ENCODE data around the gene FBXO21. TPM values are rescaled to one million over a fixed set of nuclear protein-coding genes. Genes with fewer than 3 reads are reported as not detected.

Gene FBXO21
- total and polyA plus RNA-seq, 7 experiments from 2014 or later = 30.4 to 62.9 (median 51.4) TPM

GRCh38 chr12:117162633-117163032, 27.6 kb downstream of the FBXO21 start:
- DNase-seq (no peak), ATAC-seq (no peak)
- Mint-ChIP-seq H3K36me3 (peaks cover 10 to 49% (median 34%) of the 10 kb centered on the region in 5 donors), H3K4me1 (peaks cover 0 to 9% (median 3%) of the 10 kb centered on the region in 7 donors), H3K27me3 (no peaks in the 10 kb centered on the region), H3K27ac (peak overlapping the region in 2 of 9 donors; percentile 22 to 59), H3K9me3 (no peaks in the 10 kb centered on the region), H3K4me3 (no peak overlapping the region)
- ChIA-PET CTCF (no interaction called here), POLR2A (no interaction called here)
- intact Hi-C loops (cut with micrococcal nuclease) = no loop called here
- Histone ChIP-seq H3K9me3 (ENCODE audit: control insufficient read depth in 2 of 3, low read length in 3 of 3) (no peaks in the 10 kb centered on the region), H3K27ac (ENCODE audit: low read depth, low read length) (no peak overlapping the region), H3K4me1 (ENCODE audit: control insufficient read depth in 2 of 2, insufficient read depth in 2 of 2, low read length in 2 of 2) (no peaks in the 10 kb centered on the region), H3K4me3 (ENCODE audit: low read length) (no peak overlapping the region), H3K27me3 (ENCODE audit: control insufficient read depth in 2 of 2, insufficient read depth in 2 of 2, low read length in 2 of 2) (no peaks in the 10 kb centered on the region), H3K36me3 (ENCODE audit: control insufficient read depth in 2 of 3, insufficient read depth in 3 of 3, low read length in 3 of 3) (peaks cover 28 to 94% (median 33%) of the 10 kb centered on the region in 3 experiments)

GRCh38 chr12:117162167-117162539, 28.1 kb downstream of the FBXO21 start:
- no peak for ATAC-seq
- no peaks in the 10 kb centered on the region for H3K27me3 ChIP-seq (ENCODE audit: control insufficient read depth in 2 of 2, insufficient read depth in 2 of 2, low read length in 2 of 2)
- no peaks in the 10 kb centered on the region for H3K9me3 Mint-ChIP-seq
- H3K4me3 ChIP-seq (ENCODE audit: low read length) = no peak overlapping the region
- peaks cover 0 to 9% (median 3%) of the 10 kb centered on the region in 7 donors for H3K4me1 Mint-ChIP-seq
- H3K27ac Mint-ChIP-seq = peak overlapping the region in 3 of 9 donors; percentile 0 to 14 (median 14)
- H3K36me3 ChIP-seq (ENCODE audit: control insufficient read depth in 2 of 3, insufficient read depth in 3 of 3, low read length in 3 of 3) = peaks cover 28 to 94% (median 37%) of the 10 kb centered on the region in 3 experiments
- H3K9me3 ChIP-seq (ENCODE audit: control insufficient read depth in 2 of 3, low read length in 3 of 3) = no peaks in the 10 kb centered on the region
- H3K27me3 Mint-ChIP-seq = no peaks in the 10 kb centered on the region
- H3K4me3 Mint-ChIP-seq = no peak overlapping the region
- H3K27ac ChIP-seq (ENCODE audit: low read depth, low read length) = no peak overlapping the region
- ChIA-PET CTCF (no interaction called here), POLR2A (no interaction called here)
- DNase-seq = no peak
- peaks cover 13 to 53% (median 33%) of the 10 kb centered on the region in 5 donors for H3K36me3 Mint-ChIP-seq
- H3K4me1 ChIP-seq (ENCODE audit: control insufficient read depth in 2 of 2, insufficient read depth in 2 of 2, low read length in 2 of 2) = no peaks in the 10 kb centered on the region
- intact Hi-C loops (cut with micrococcal nuclease) = no loop called here

GRCh38 chr12:117161460-117162166, 28.7 kb downstream of the FBXO21 start:
- intact Hi-C loops (cut with micrococcal nuclease) = no loop called here
- ATAC-seq = no peak
- H3K36me3 Mint-ChIP-seq = peaks cover 12 to 52% (median 29%) of the 10 kb centered on the region in 5 donors
- no peak for DNase-seq
- H3K36me3 ChIP-seq (ENCODE audit: control insufficient read depth in 2 of 3, insufficient read depth in 3 of 3, low read length in 3 of 3) = peaks cover 30 to 94% (median 34%) of the 10 kb centered on the region in 3 experiments
- no peak overlapping the region for H3K4me3 Mint-ChIP-seq
- no peaks in the 10 kb centered on the region for H3K9me3 ChIP-seq (ENCODE audit: control insufficient read depth in 2 of 3, low read length in 3 of 3)
- H3K27me3 Mint-ChIP-seq = no peaks in the 10 kb centered on the region
- H3K27ac Mint-ChIP-seq = peak overlapping the region in 5 of 9 donors; percentile 14 to 83 (median 27)
- no peak overlapping the region for H3K27ac ChIP-seq (ENCODE audit: low read depth, low read length)
- no peaks in the 10 kb centered on the region for H3K4me1 ChIP-seq (ENCODE audit: control insufficient read depth in 2 of 2, insufficient read depth in 2 of 2, low read length in 2 of 2)
- POLR2A ChIA-PET = no interaction called here
- CTCF ChIA-PET = no interaction called here
- H3K4me1 Mint-ChIP-seq = peaks cover 0 to 6% (median 1%) of the 10 kb centered on the region in 7 donors
- H3K27me3 ChIP-seq (ENCODE audit: control insufficient read depth in 2 of 2, insufficient read depth in 2 of 2, low read length in 2 of 2) = no peaks in the 10 kb centered on the region
- no peaks in the 10 kb centered on the region for H3K9me3 Mint-ChIP-seq
- H3K4me3 ChIP-seq (ENCODE audit: low read length) = no peak overlapping the region

- H3K4me3 ChIP-seq (ENCODE audit: low read length) = no peak overlapping the region
- Mint-ChIP-seq H3K4me3 (no peak overlapping the region), H3K36me3 (peaks cover 13 to 60% (median 36%) of the 10 kb centered on the region in 5 donors), H3K4me1 (peaks cover 0 to 7% (median 0%) of the 10 kb centered on the region in 7 donors), H3K27me3 (no peaks in the 10 kb centered on the region), H3K9me3 (no peaks in the 10 kb centered on the region), H3K27ac (no peak overlapping the region)
- H3K27me3 ChIP-seq (ENCODE audit: control insufficient read depth in 2 of 2, insufficient read depth in 2 of 2, low read length in 2 of 2) = no peaks in the 10 kb centered on the region
- H3K9me3 ChIP-seq (ENCODE audit: control insufficient read depth in 2 of 3, low read length in 3 of 3) = no peaks in the 10 kb centered on the region
- H3K36me3 ChIP-seq (ENCODE audit: control insufficient read depth in 2 of 3, insufficient read depth in 3 of 3, low read length in 3 of 3) = peaks cover 28 to 97% (median 42%) of the 10 kb centered on the region in 3 experiments
- CTCF ChIA-PET = no interaction called here
- intact Hi-C loops (cut with micrococcal nuclease) = no loop called here
- no peaks in the 10 kb centered on the region for H3K4me1 ChIP-seq (ENCODE audit: control insufficient read depth in 2 of 2, insufficient read depth in 2 of 2, low read length in 2 of 2)
- no peak for DNase-seq
- no peak for ATAC-seq
- H3K27ac ChIP-seq (ENCODE audit: low read depth, low read length) = no peak overlapping the region
- POLR2A ChIA-PET = no interaction called here
Observed at GRCh38 chr12:117159674-117160073, 30.6 kb downstream of the FBXO21 start.

GRCh38 chr12:117158911-117159553, 31.2 kb downstream of the FBXO21 start:
- Histone ChIP-seq H3K4me3 (ENCODE audit: low read length) (no peak overlapping the region), H3K9me3 (ENCODE audit: control insufficient read depth in 2 of 3, low read length in 3 of 3) (no peaks in the 10 kb centered on the region), H3K36me3 (ENCODE audit: control insufficient read depth in 2 of 3, insufficient read depth in 3 of 3, low read length in 3 of 3) (peaks cover 32 to 96% (median 48%) of the 10 kb centered on the region in 3 experiments), H3K27me3 (ENCODE audit: control insufficient read depth in 2 of 2, insufficient read depth in 2 of 2, low read length in 2 of 2) (no peaks in the 10 kb centered on the region), H3K4me1 (ENCODE audit: control insufficient read depth in 2 of 2, insufficient read depth in 2 of 2, low read length in 2 of 2) (no peaks in the 10 kb centered on the region), H3K27ac (ENCODE audit: low read depth, low read length) (no peak overlapping the region)
- Mint-ChIP-seq H3K9me3 (no peaks in the 10 kb centered on the region), H3K4me1 (peaks cover 0 to 7% (median 0%) of the 10 kb centered on the region in 7 donors), H3K4me3 (no peak overlapping the region), H3K27me3 (no peaks in the 10 kb centered on the region), H3K27ac (peak overlapping the region in 3 of 9 donors; percentile 22 to 45 (median 34)), H3K36me3 (peaks cover 13 to 63% (median 36%) of the 10 kb centered on the region in 5 donors)
- ATAC-seq (no peak), DNase-seq (no peak)
- ChIA-PET POLR2A (no interaction called here), CTCF (no interaction called here)
- intact Hi-C loops (cut with micrococcal nuclease) = no loop called here

GRCh38 chr12:117158096-117158495, 32.2 kb downstream of the FBXO21 start:
- intact Hi-C loops (cut with micrococcal nuclease) = no loop called here
- Histone ChIP-seq H3K9me3 (ENCODE audit: control insufficient read depth in 2 of 3, low read length in 3 of 3) (no peaks in the 10 kb centered on the region), H3K4me1 (ENCODE audit: control insufficient read depth in 2 of 2, insufficient read depth in 2 of 2, low read length in 2 of 2) (peaks cover 0 to under 1% of the 10 kb centered on the region in 2 donors), H3K36me3 (ENCODE audit: control insufficient read depth in 2 of 3, insufficient read depth in 3 of 3, low read length in 3 of 3) (peaks cover 35 to 99% (median 45%) of the 10 kb centered on the region in 3 experiments), H3K27ac (ENCODE audit: low read depth, low read length) (no peak overlapping the region), H3K4me3 (ENCODE audit: low read length) (no peak overlapping the region), H3K27me3 (ENCODE audit: control insufficient read depth in 2 of 2, insufficient read depth in 2 of 2, low read length in 2 of 2) (no peaks in the 10 kb centered on the region)
- Mint-ChIP-seq H3K27ac (peak overlapping the region in 2 of 9 donors; percentile 13 to 45), H3K4me3 (no peak overlapping the region), H3K36me3 (peaks cover 14 to 72% (median 41%) of the 10 kb centered on the region in 5 donors), H3K27me3 (no peaks in the 10 kb centered on the region), H3K4me1 (peaks cover 0 to 12% (median 4%) of the 10 kb centered on the region in 7 donors), H3K9me3 (no peaks in the 10 kb centered on the region)
- POLR2A ChIA-PET = no interaction called here
- ATAC-seq (no peak), DNase-seq (no peak)
- CTCF ChIA-PET = no interaction called here
